ENCODE data around the gene PTGIS. TPM values are rescaled to one million over a fixed set of nuclear protein-coding genes. Genes with fewer than 3 reads are reported as not detected.

Gene PTGIS
- total RNA-seq, 2 experiments from 2014 or later, result 1.9 to 2.5 TPM

DNA sequence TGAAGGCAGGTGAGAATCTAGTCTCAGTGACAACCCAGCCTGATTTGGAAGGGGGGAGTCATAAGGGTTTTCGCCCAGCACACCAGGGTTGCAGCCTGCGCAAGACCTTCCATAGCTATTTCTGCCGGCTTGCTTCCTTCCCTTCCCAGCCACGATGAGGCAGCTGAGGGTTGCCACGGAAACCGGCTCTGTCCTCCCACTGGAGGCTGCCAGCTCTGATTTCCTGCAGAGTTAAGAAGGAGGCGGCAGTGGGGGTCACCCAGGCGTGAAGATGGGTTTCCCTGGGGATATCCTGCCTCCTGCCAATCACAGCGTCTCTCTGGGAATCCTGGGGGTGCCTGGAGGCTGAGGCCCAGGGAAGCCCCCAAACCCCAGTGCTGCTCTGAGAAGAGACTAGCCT, 62.4 kb downstream of the PTGIS start:
- no peak for DNase-seq
- Mint-ChIP-seq H3K4me1 (ENCODE audit: low read depth) (no peaks in the 10 kb centered on the region), H3K36me3 (ENCODE audit: low read depth) (no peaks in the 10 kb centered on the region), H3K4me3 (no peak overlapping the region), H3K27me3 (ENCODE audit: low read depth) (peaks cover 14% of the 10 kb centered on the region), H3K9me3 (ENCODE audit: insufficient read depth) (no peaks in the 10 kb centered on the region), H3K27ac (no peak overlapping the region)
- ChIA-PET CTCF (interaction anchor here (0.7 kb wide), 1 partner anchor 28 kb away, joined by 3 read pairs; no protein-coding TSS in a partner anchor), POLR2A (interaction anchor here (0.6 kb wide), 1 partner anchor 33 kb away, joined by 3 read pairs; no protein-coding TSS in a partner anchor)
- ATAC-seq, result no peak

DNA sequence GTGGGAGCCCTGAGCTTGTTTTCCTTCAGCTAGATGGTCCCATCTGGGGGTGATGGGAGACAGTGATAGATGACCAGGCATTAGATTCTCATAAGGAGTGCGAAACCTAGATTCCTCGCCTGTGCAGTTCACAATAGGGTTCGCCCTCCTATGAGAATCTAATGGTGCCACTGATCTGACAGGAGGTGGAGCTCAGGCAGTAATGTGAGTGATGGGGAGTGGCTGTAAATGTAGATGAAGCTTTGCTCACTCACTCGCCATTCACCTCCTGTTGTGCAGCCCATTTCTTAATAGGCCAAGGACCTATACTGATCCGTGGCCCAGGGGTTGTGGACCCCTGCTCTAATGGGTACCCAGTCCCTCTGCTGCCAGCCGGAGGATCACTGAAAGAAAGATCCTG, 64.8 kb downstream of the PTGIS start:
- ChIA-PET POLR2A (no interaction called here), CTCF (no interaction called here)
- Mint-ChIP-seq H3K4me3 (no peak overlapping the region), H3K27ac (no peak overlapping the region), H3K36me3 (ENCODE audit: low read depth) (no peaks in the 10 kb centered on the region), H3K9me3 (ENCODE audit: insufficient read depth) (no peaks in the 10 kb centered on the region), H3K27me3 (ENCODE audit: low read depth) (peaks cover 13% of the 10 kb centered on the region), H3K4me1 (ENCODE audit: low read depth) (no peaks in the 10 kb centered on the region)
- no peak for ATAC-seq
- no peak for DNase-seq

DNA sequence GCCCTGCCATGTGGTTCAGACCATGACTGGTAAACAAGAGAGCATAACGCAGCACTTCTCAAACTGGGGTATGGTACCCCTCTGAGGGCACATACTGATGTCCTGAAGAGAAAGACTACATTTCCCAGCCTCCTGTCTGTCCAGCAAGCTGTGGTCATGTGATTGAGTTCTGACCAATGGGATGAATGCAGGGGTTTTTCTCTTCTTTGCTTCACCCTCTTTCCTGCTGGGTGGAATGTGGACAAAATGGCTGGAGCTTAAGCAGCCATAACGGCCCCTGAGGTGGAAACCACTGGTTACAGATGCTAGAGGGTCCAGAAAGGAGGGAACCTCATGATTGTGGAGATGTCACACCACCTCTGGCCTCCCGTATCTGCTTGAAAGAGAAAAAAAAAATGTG, 66.0 kb downstream of the PTGIS start:
- H3K36me3 Mint-ChIP-seq (ENCODE audit: low read depth), result no peaks in the 10 kb centered on the region
- ATAC-seq (no peak), DNase-seq (no peak)
- H3K4me3 Mint-ChIP-seq, result no peak overlapping the region
- peaks cover 22% of the 10 kb centered on the region for H3K27me3 Mint-ChIP-seq (ENCODE audit: low read depth)
- no peaks in the 10 kb centered on the region for H3K4me1 Mint-ChIP-seq (ENCODE audit: low read depth)
- ChIA-PET POLR2A (no interaction called here), CTCF (interaction anchor here (1.0 kb wide), 1 partner anchor 17 kb away, joined by 3 read pairs; no protein-coding TSS in a partner anchor)
- H3K27ac Mint-ChIP-seq, result no peak overlapping the region
- H3K9me3 Mint-ChIP-seq (ENCODE audit: insufficient read depth), result no peaks in the 10 kb centered on the region

DNA sequence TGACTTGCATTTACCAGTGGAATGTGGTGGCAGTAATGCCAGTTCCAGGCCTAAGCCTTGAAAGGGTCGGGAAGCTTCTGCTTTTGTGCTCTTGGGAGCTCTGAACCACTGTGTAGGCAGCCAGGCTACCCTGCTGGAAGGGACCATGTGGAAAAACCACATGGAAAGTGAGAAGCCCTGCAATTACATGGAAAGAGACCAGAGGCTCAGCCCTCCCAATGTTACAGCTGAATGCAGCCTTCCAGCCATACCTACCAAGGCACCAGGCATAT, 70.6 kb downstream of the PTGIS start:
- Mint-ChIP-seq H3K27ac (no peak overlapping the region), H3K4me1 (ENCODE audit: low read depth) (no peaks in the 10 kb centered on the region), H3K27me3 (ENCODE audit: low read depth) (peaks cover 35% of the 10 kb centered on the region), H3K9me3 (ENCODE audit: insufficient read depth) (no peaks in the 10 kb centered on the region), H3K36me3 (ENCODE audit: low read depth) (no peaks in the 10 kb centered on the region), H3K4me3 (no peak overlapping the region)
- ATAC-seq (no peak), DNase-seq (no peak)
- ChIA-PET CTCF (interaction anchor here (2.0 to 4.0 kb wide), 2 partner anchors 9 to 13 kb away, joined by 6 to 16 read pairs; no protein-coding TSS in a partner anchor), POLR2A (no interaction called here)

DNA sequence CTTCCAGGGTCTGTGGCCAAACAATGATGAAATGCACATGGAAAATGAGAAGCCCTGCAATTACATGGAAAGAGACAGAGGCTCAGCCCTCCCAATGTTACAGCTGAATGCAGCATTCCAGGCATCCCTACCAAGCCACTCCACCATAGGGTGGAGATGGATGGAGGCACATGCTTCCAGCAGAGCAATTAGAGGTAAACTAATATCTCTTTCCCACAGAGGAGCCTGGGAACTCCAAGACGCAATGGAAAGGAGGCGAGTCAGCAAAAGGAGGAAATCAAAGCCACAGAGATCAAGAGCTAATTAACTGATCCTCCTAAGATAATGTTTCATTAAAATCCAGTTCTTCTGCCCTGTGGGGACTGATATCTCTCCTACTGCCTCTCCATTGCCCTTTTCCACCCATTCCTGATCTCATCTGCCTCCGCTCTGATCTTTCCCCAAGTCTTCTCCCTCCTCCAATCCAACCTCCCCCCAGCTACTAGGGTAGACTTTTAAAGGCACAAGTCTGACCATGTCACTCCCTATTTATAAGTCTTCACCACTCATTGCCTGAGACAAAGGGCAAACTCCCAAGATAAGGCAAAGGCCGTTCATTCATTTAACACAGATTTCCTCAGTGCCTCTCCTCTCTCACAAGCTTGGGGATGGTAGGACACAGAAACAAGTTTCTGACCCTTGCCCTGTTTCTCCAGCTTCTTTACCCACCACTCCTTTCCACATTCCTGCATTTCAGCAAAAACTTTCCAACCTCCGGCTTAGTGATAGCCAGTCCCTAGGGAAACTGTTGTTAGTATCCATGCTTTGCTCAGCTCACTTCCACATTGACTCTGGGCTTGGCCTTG, 71.2 kb downstream of the PTGIS start:
- ATAC-seq, result no peak
- no peaks in the 10 kb centered on the region for H3K36me3 Mint-ChIP-seq (ENCODE audit: low read depth)
- H3K27ac Mint-ChIP-seq, result no peak overlapping the region
- H3K4me3 Mint-ChIP-seq, result no peak overlapping the region
- CTCF ChIA-PET, result interaction anchor here (2.0 to 4.0 kb wide), 2 partner anchors 8 to 13 kb away, joined by 6 to 16 read pairs; no protein-coding TSS in a partner anchor
- no peaks in the 10 kb centered on the region for H3K9me3 Mint-ChIP-seq (ENCODE audit: insufficient read depth)
- peaks cover 37% of the 10 kb centered on the region for H3K27me3 Mint-ChIP-seq (ENCODE audit: low read depth)
- H3K4me1 Mint-ChIP-seq (ENCODE audit: low read depth), result no peaks in the 10 kb centered on the region
- no peak for DNase-seq
- POLR2A ChIA-PET, result no interaction called here

DNA sequence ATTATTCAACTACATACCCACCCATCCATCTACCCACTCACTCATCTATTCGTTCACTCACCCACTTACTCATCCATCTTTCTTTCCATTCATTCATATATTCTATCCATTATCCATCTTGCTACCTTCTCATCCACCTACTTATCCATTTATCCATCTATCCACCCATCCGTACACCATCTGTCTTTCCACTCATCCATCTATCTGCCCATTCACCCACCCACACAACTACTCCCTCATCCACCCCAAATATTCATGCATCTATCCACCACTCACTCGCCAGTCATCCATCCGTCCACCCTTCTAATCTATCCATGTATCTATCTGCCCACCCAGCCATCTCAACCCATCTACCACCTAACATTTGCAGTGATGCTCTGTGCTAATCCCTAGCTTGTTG, 71.9 kb downstream of the PTGIS start:
- Mint-ChIP-seq H3K27me3 (ENCODE audit: low read depth) (peaks cover 35% of the 10 kb centered on the region), H3K27ac (no peak overlapping the region), H3K9me3 (ENCODE audit: insufficient read depth) (no peaks in the 10 kb centered on the region), H3K4me3 (no peak overlapping the region), H3K36me3 (ENCODE audit: low read depth) (no peaks in the 10 kb centered on the region), H3K4me1 (ENCODE audit: low read depth) (no peaks in the 10 kb centered on the region)
- DNase-seq, result no peak
- ATAC-seq, result no peak
- ChIA-PET POLR2A (no interaction called here), CTCF (interaction anchor here (4.0 kb wide), 1 partner anchor 12 kb away, joined by 16 read pairs; no protein-coding TSS in a partner anchor)

DNA sequence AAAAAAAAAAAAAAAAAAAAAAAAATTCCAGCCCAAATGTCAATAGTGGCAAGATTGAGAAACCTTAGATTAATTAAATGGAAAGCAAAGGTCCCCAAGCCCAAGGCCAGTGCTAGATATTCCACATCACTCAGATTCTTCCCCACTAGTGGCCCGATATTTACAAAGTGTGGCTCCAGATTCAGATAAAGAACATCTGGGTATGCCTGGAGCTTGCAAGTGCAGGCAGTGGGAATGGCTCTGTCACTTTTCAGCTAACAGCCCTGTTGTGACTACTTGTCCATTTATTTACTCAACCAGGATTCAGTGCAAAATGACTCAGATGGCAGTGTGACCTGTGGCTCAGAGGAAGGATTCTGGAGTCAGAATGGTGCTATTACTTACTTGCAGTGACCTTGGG, 77.2 kb downstream of the PTGIS start:
- H3K4me1 Mint-ChIP-seq (ENCODE audit: low read depth), result no peaks in the 10 kb centered on the region
- H3K4me3 Mint-ChIP-seq, result no peak overlapping the region
- peaks cover 43% of the 10 kb centered on the region for H3K27me3 Mint-ChIP-seq (ENCODE audit: low read depth)
- DNase-seq (no peak), ATAC-seq (no peak)
- no peaks in the 10 kb centered on the region for H3K9me3 Mint-ChIP-seq (ENCODE audit: insufficient read depth)
- H3K27ac Mint-ChIP-seq, result no peak overlapping the region
- H3K36me3 Mint-ChIP-seq (ENCODE audit: low read depth), result no peaks in the 10 kb centered on the region
- POLR2A ChIA-PET, result no interaction called here
- CTCF ChIA-PET, result no interaction called here

DNA sequence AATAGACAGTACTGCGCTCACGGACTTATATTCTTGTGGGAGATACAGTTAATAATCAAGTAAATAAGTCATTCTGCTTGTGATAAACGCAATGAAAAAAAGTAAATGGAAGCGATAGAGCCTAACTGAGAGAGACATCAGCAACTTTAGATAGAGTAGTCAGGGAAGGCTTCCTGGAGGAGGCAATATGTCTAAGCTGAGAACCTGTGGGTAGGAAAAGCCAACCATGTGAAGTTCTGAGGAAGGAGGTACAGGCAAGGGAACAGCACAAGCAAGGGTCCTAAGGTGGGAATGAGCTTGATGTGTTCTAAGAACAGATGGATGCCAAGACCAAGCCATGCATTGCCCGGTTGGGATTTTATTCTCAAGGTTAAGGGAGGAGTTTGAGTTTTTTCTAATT, 78.2 kb downstream of the PTGIS start:
- no peak for DNase-seq
- Mint-ChIP-seq H3K36me3 (ENCODE audit: low read depth) (no peaks in the 10 kb centered on the region), H3K27me3 (ENCODE audit: low read depth) (peaks cover 53% of the 10 kb centered on the region), H3K27ac (no peak overlapping the region), H3K4me3 (no peak overlapping the region), H3K9me3 (ENCODE audit: insufficient read depth) (no peaks in the 10 kb centered on the region), H3K4me1 (ENCODE audit: low read depth) (no peaks in the 10 kb centered on the region)
- ATAC-seq, result no peak
- ChIA-PET CTCF (no interaction called here), POLR2A (no interaction called here)

DNA sequence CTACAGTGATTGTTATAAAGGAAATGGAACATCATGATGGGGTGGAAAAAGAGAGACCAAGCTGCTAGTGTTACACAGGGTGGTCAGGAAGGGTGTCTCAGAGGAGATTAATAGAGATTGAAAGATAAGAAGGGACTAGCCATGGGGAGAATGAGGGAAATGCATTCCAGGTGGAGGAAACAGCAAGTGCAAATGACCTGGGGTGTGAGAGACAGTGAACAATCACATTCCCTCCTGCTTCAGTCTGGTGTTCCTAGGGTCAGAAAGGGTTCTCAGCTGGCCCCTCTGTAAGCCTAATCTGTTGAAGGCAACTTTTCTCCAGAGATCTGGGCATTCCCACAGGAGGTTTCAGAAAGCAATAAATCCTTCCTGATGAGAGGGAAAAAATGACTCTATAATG, 81.9 kb downstream of the PTGIS start:
- POLR2A ChIA-PET, result interaction anchor here (0.5 kb wide), 1 partner anchor 207 kb away, joined by 3 read pairs; no protein-coding TSS in a partner anchor
- no peak overlapping the region for H3K4me3 Mint-ChIP-seq
- no peaks in the 10 kb centered on the region for H3K9me3 Mint-ChIP-seq (ENCODE audit: insufficient read depth)
- ATAC-seq (no peak), DNase-seq (no peak)
- H3K27me3 Mint-ChIP-seq (ENCODE audit: low read depth), result peaks cover 51% of the 10 kb centered on the region
- H3K4me1 Mint-ChIP-seq (ENCODE audit: low read depth), result peaks cover 3% of the 10 kb centered on the region
- CTCF ChIA-PET, result interaction anchor here (2.9 kb wide), 1 partner anchor 151 kb away, joined by 23 read pairs; no protein-coding TSS in a partner anchor
- H3K36me3 Mint-ChIP-seq (ENCODE audit: low read depth), result no peaks in the 10 kb centered on the region
- no peak overlapping the region for H3K27ac Mint-ChIP-seq

DNA sequence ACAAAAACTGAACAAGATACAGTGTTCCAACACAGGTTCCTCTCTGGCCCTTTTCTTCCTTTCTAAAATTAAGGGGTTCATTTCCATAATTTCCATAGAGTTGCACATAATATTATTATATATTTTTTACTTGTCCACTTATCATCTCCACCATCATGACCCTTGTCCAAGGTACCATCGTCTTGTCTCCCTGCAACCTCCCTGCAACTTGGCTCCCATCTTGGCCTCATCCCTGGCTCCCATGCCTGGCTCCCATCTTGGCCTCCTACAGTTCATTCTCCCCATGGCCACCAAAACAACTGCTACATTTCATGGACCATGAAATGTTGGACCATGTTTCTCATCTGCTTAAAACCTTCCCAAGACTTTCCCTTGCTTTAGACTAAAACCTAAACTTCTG, 82.4 kb downstream of the PTGIS start:
- peaks cover 53% of the 10 kb centered on the region for H3K27me3 Mint-ChIP-seq (ENCODE audit: low read depth)

DNA sequence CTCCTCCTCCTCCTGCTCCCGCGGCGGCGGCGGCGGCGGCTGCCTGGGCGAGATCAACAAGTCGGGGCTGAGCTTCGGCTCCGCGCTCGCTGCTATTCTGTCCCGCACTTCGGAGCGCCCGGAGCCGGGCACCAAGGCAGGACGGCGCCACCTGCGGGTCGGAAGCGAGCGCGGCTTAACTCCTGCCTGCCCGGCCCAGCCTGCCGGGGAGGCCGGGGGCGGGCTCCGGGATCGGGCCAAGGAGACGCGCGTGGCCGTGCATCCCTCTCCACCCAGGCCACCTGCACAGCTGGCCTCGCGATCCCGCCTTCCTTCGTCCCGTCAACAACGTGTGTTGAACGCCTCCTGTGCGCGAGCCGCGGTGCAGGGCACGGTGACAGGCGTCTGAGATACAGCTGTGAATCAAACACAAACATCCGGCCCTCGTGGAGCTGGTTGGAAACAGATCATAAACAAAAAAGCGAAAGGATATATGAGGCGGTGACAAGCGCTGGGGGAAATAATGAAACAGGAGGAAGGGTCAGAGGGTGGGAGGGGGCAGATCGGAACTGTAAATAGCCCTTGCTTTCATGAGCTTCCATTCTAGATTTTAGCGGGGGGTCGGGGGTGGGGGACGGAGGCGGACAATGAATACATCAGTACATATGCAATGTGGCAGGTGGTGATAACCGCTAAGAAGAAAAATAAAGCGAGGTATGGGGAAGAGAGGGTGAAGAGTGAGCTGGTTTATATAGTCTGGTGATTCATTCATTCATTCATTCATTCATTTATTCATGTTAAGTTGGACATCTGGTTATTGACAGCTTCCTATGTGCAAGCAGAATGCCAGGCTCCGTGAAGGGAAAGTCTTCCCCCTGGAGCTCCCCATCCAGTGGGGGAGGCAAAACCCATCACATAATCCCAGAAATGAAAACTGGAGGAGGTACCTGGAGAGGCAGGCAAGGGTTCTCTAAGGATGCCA, 83.5 kb downstream of the PTGIS start:
- peak; percentile 92 for ATAC-seq
- Mint-ChIP-seq H3K36me3 (ENCODE audit: low read depth) (no peaks in the 10 kb centered on the region), H3K9me3 (ENCODE audit: insufficient read depth) (no peaks in the 10 kb centered on the region), H3K27me3 (ENCODE audit: low read depth) (peaks cover 49% of the 10 kb centered on the region), H3K4me3 (peak overlapping the region; percentile 68), H3K4me1 (ENCODE audit: low read depth) (peaks cover 3% of the 10 kb centered on the region), H3K27ac (peak overlapping the region; percentile 11)
- CTCF ChIA-PET, result interaction anchor here (0.6 to 2.9 kb wide), 27 partner anchors 8 to 615 kb away, joined by 3 to 23 read pairs (median 4); no protein-coding TSS in a partner anchor
- POLR2A ChIA-PET, result interaction anchor here (1.0 to 1.3 kb wide), 2 partner anchors 32 to 237 kb away, joined by 3 read pairs; no protein-coding TSS in a partner anchor
- DNase-seq, result peak; percentile 73

More for the DNA sequence above, 82.4 kb downstream of the PTGIS start:
- Mint-ChIP-seq H3K4me1 (ENCODE audit: low read depth) (peaks cover 3% of the 10 kb centered on the region), H3K27ac (no peak overlapping the region), H3K36me3 (ENCODE audit: low read depth) (no peaks in the 10 kb centered on the region), H3K4me3 (no peak overlapping the region), H3K9me3 (ENCODE audit: insufficient read depth) (no peaks in the 10 kb centered on the region)
- DNase-seq (no peak), ATAC-seq (no peak)
- ChIA-PET CTCF (interaction anchor here (0.6 to 2.9 kb wide), 7 partner anchors 9 to 614 kb away, joined by 3 to 23 read pairs (median 6); no protein-coding TSS in a partner anchor), POLR2A (interaction anchor here (1.0 kb wide), 1 partner anchor 31 kb away, joined by 3 read pairs; no protein-coding TSS in a partner anchor)
